PC-9 (cell line): ENCODE data around the gene ADNP. TPM values are rescaled to one million over a fixed set of nuclear protein-coding genes. Genes with fewer than 3 reads are reported as not detected.

Experiments used
- BruUV-seq: library from RNA; stranded (reverse); fragments of 400-500 nt; replicated peaks from 2 replicates; lab custom pipeline; 2021; lab: Mats Ljungman, UMichigan
- CTCF ChIA-PET: fragments of 300-600 bp; sonication (Branson Sonifier 250); formaldehyde crosslinking; loops from one replicate; lab custom pipeline; 2022; ENCODE audit warnings: antibody characterized with exemption; lab: Charles Lee
- POLR2A ChIA-PET: fragments of 300-600 bp; sonication (Branson Sonifier 250); formaldehyde crosslinking; loops from one replicate; lab custom pipeline; 2022; ENCODE audit warnings: antibody characterized with exemption; ENCODE audit not compliant: unreplicated experiment; lab: Charles Lee
- DNase-seq, 2 experiments: peaks; one replicate each; pipeline versions ENCODE4 v3.0.0 to v3.0.0-alpha.2; 2015 to 2022; ENCODE audit warnings: mixed read lengths in 1 of 2
- H2AFZ ChIP-seq: fragments of 200-600 bp; sonication (generic); 2 replicates; pipeline ENCODE4 v1.8.1; 2017; ENCODE audit warnings: antibody characterized with exemption
- H3F3A ChIP-seq: fragments of 200-600 bp; sonication (generic); 2 replicates; pipeline ENCODE4 v1.8.1; 2017; ENCODE audit warnings: antibody characterized with exemption, mild to moderate bottlenecking, low read depth; ENCODE audit not compliant: insufficient read depth
- H3K27ac ChIP-seq: fragments of 200-600 bp; sonication (generic); 2 replicates; pipeline ENCODE4 v1.6.1; 2016; ENCODE audit warnings: mixed run types
- H3K27me3 ChIP-seq: fragments of 200-600 bp; sonication (generic); 2 replicates; pipeline ENCODE4 v1.6.1; 2016; ENCODE audit warnings: low read depth, mixed run types; ENCODE audit not compliant: insufficient read depth
- H3K36me3 ChIP-seq: fragments of 200-600 bp; sonication (generic); 2 replicates; pipeline ENCODE4 v1.6.1; 2016; ENCODE audit warnings: low read depth, mixed run types
- H3K4me1 ChIP-seq: fragments of 200-600 bp; sonication (generic); replicated peaks from 2 replicates; pipeline ENCODE4 v1.6.1; 2016; ENCODE audit warnings: mixed run types; ENCODE audit not compliant: insufficient read depth
- H3K4me2 ChIP-seq: fragments of 200-600 bp; sonication (generic); 2 replicates; pipeline ENCODE4 v1.6.1; 2017; ENCODE audit warnings: mixed run types
- H3K4me3 ChIP-seq: fragments of 200-600 bp; sonication (generic); 2 replicates; pipeline ENCODE4 v1.6.1; 2016; ENCODE audit warnings: mixed run types
- H3K79me2 ChIP-seq: fragments of 200-600 bp; sonication (generic); 2 replicates; pipeline ENCODE4 v1.6.1; 2017; ENCODE audit warnings: low read depth, mixed run types
- H3K9me2 ChIP-seq: fragments of 200-600 bp; sonication (generic); 2 replicates; pipeline ENCODE4 v1.8.1; 2017; ENCODE audit warnings: mild to moderate bottlenecking; ENCODE audit not compliant: insufficient read depth
- H3K9me3 ChIP-seq: fragments of 200-600 bp; sonication (generic); 2 replicates; pipeline ENCODE4 v1.8.1; 2016; ENCODE audit warnings: low read depth; ENCODE audit not compliant: insufficient read depth
- H4K20me1 ChIP-seq: fragments of 200-600 bp; sonication (generic); 2 replicates; pipeline ENCODE4 v1.8.1; 2017; ENCODE audit not compliant: insufficient read depth
- EZH2 ChIP-seq: fragments of 200-600 bp; sonication (generic); IDR thresholded peaks from 2 replicates; pipeline ENCODE4 v1.8.0; 2017; ENCODE audit warnings: antibody characterized with exemption, low read depth
- intact Hi-C: fragments of 100-400 bp; cut with micrococcal nuclease; formaldehyde crosslinking; loops from one replicate; pipeline ENCODE4 v1.10.0; 2022; ENCODE audit not compliant: unreplicated experiment
- total RNA-seq: library from RNA; stranded (reverse); gene quantifications from 2 replicates; pipeline ENCODE4 v1.2.3, GENCODE V29; 2021
- TF ChIP-seq, protein P1 (sequence below): fragments of 200-600 bp; sonication (generic); conservative IDR thresholded peaks from 2 replicates; pipeline ENCODE4 v1.6.1; 2017; ENCODE audit warnings: mixed run types, antibody characterized with exemption, mild to moderate bottlenecking, moderate library complexity

The ADNP gene
- total RNA-seq, 1 experiment from 2014 or later: 104 TPM

DNA sequence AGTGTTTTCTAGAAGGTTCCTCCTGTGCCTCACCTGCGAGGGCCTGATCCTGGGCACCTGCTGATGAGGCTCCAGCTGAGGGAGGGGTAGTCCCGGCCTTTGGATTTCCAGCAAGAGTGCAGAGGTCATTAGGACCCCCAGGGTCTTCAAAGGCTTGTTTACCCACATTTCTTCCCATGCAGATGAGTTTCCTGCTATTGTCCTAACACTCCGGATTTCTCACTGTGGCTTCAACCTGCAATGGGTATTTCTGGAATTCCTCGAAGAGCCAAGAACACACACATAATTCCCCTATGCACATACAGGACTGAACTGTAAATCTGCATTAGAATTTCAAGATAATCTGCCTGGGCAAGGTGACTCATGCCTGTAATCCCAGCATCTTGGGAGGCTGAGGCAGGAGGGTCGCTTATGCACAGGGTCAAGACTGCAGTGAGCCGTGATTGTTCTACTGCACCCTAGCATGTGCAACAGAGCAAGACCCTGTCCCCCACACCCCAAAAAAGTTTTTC lies 53.9 kb downstream of the ADNP start:
- H3F3A ChIP-seq: no peaks in the 10 kb centered on the region
- no peaks in the 10 kb centered on the region for H4K20me1 ChIP-seq
- H3K79me2 ChIP-seq: no peaks in the 10 kb centered on the region
- H2AFZ ChIP-seq: no peak overlapping the region
- H3K27ac ChIP-seq: no peak overlapping the region
- POLR2A ChIA-PET: no interaction called here
- H3K27me3 ChIP-seq: no peaks in the 10 kb centered on the region
- no peaks in the 10 kb centered on the region for H3K4me1 ChIP-seq
- no peak for TF ChIP-seq EZH2
- TF ChIP-seq, protein P1, sequence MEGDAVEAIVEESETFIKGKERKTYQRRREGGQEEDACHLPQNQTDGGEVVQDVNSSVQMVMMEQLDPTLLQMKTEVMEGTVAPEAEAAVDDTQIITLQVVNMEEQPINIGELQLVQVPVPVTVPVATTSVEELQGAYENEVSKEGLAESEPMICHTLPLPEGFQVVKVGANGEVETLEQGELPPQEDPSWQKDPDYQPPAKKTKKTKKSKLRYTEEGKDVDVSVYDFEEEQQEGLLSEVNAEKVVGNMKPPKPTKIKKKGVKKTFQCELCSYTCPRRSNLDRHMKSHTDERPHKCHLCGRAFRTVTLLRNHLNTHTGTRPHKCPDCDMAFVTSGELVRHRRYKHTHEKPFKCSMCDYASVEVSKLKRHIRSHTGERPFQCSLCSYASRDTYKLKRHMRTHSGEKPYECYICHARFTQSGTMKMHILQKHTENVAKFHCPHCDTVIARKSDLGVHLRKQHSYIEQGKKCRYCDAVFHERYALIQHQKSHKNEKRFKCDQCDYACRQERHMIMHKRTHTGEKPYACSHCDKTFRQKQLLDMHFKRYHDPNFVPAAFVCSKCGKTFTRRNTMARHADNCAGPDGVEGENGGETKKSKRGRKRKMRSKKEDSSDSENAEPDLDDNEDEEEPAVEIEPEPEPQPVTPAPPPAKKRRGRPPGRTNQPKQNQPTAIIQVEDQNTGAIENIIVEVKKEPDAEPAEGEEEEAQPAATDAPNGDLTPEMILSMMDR: no peak
- intact Hi-C loops: no loop called here
- no peaks in the 10 kb centered on the region for H3K9me2 ChIP-seq
- DNase-seq: no peak
- no TSS peak for BruUV-seq
- H3K36me3 ChIP-seq: no peaks in the 10 kb centered on the region
- no peaks in the 10 kb centered on the region for H3K9me3 ChIP-seq
- H3K4me3 ChIP-seq: no peak overlapping the region
- CTCF ChIA-PET: no interaction called here
- H3K4me2 ChIP-seq: no peak overlapping the region

- no peak overlapping the region for H3K4me3 ChIP-seq
- ChIA-PET POLR2A (no interaction called here), CTCF (no interaction called here)
- no peaks in the 10 kb centered on the region for H3F3A ChIP-seq
- BruUV-seq: no TSS peak
- H3K27ac ChIP-seq: no peak overlapping the region
- H3K79me2 ChIP-seq: no peaks in the 10 kb centered on the region
- no peaks in the 10 kb centered on the region for H3K9me3 ChIP-seq
- no peak overlapping the region for H3K4me2 ChIP-seq
- no peaks in the 10 kb centered on the region for H3K27me3 ChIP-seq
- no peaks in the 10 kb centered on the region for H4K20me1 ChIP-seq
- TF ChIP-seq EZH2: no peak
- TF ChIP-seq, protein P1: no peak
- intact Hi-C loops: no loop called here
- H3K4me1 ChIP-seq: no peaks in the 10 kb centered on the region
- no peak overlapping the region for H2AFZ ChIP-seq
- no peaks in the 10 kb centered on the region for H3K36me3 ChIP-seq
- DNase-seq: no peak
- H3K9me2 ChIP-seq: no peaks in the 10 kb centered on the region
Observed at GRCh38 chr20:50876816-50877215, 54.4 kb downstream of the ADNP start.

DNA sequence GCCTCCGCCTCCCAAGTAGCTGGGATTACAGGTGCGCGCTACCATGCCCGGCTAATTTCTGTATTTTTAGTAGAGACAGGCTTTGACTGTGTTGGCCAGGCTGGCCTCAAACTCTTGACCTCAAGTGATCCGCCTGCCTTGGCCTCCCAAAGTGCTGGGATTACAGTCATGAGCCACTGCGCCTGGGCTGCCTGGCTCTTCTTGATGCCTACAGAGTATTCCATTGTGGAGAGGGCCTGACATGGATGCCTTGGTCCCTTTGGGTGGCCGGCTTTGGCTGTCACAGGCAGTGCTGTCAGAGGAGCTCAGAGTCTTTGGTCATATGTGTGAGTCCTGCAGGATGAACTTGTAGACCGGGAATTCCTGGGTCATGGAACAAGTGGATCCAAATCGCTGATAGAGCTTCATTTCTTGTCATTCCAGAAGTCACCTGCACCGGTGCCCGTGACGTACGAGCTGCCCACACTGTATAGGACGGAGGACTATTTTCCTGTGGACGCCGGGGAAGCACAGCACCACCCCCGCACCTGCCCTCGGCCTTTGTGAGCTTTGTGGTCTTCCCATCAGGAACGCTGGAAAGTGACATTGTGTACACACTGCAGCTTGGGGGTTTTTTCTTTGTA lies 55.1 kb downstream of the ADNP start:
- POLR2A ChIA-PET: interaction anchor here (0.6 kb wide), 1 partner anchor 9 kb away, joined by 5 read pairs; no protein-coding TSS in a partner anchor
- Histone ChIP-seq H3F3A (no peaks in the 10 kb centered on the region), H3K4me2 (no peak overlapping the region), H3K27me3 (no peaks in the 10 kb centered on the region), H3K9me2 (no peaks in the 10 kb centered on the region), H4K20me1 (no peaks in the 10 kb centered on the region), H3K79me2 (no peaks in the 10 kb centered on the region), H3K9me3 (no peaks in the 10 kb centered on the region), H3K4me3 (no peak overlapping the region), H3K36me3 (no peaks in the 10 kb centered on the region), H2AFZ (no peak overlapping the region), H3K27ac (no peak overlapping the region), H3K4me1 (no peaks in the 10 kb centered on the region)
- no peak for DNase-seq
- CTCF ChIA-PET: no interaction called here
- BruUV-seq: no TSS peak
- intact Hi-C loops: no loop called here
- no peak for TF ChIP-seq EZH2
- TF ChIP-seq, protein P1: no peak
